NCI-H524 treated with DMSO at 0.1 percent for 48 hours (cell line): ENCODE data around the gene NXPE3.
"Not testable (repeated sequence)": the region's sequence is repeated elsewhere in the genome, so short reads cannot be mapped to it uniquely, and the experiment has no call there.

ENCODE experiments used
- DNase-seq: peaks from one replicate; lab custom pipeline; 2025; lab: John Stamatoyannopoulos, UW

Gene NXPE3

DNA sequence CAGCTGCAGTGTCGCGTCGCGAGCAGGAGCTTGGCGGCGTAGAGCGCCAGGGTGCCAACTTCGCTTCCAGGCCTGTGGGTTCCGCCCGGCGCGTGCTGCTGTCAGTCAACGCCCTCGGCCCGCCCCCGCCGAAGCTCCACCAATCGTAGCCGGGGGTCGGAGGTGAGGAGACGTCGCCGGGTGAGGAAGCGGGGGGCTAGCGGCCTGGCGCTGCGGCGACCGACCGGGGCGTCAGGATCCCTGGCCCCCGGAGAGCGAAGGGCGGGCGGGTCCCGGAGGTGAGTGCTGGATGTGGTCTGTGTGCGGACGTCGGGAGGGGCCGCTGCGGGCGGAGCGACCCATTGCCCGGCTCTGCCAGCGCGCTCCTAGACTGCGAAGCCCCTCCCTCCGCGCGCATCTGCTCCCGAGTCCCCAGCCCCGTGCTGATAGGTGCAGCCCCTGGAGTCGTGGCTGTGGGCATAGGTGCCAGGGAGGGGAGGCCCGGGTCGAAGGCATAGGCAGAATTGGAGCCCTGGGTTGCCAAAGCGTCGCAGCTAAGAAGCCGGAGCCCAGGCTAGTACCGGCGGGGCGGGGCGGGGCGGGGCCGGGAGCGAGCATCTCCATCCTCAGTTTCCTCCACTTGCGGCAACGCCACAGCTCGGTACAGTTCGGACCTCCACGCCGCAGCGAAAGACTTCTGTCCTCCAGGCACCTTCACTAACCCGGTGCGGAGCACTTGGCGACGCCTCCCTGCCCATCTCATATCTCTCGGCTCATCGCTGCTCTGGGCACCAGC, at the start of gene NXPE3:
TSS of gene NXPE3 (plus strand) at position 165 of the 775 bp plus-strand sequence. CDS start 6,386 bp downstream, outside the sequence.
- DNase-seq = peak; percentile 74

DNA sequence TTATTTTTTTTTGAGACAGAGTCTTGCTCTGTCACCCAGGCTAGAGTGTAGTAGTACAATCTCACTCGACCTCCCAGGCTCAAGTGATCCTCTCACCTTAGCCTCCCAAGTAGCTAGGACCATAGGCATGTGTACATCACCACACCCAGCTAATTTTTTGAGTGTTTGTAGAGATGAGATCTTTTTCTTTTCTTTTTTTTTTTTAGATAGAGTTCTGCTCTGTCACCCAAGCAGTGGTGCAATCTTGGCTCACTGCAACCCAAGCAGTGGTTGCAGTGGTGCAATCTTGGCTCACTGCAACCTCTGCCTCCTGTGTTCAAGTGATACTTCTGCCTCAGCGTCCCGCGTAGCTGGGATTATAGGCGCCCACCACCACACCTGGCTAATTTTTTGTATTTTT, 49.4 kb upstream of the NXPE3 start:
- DNase-seq = no peak

DNA sequence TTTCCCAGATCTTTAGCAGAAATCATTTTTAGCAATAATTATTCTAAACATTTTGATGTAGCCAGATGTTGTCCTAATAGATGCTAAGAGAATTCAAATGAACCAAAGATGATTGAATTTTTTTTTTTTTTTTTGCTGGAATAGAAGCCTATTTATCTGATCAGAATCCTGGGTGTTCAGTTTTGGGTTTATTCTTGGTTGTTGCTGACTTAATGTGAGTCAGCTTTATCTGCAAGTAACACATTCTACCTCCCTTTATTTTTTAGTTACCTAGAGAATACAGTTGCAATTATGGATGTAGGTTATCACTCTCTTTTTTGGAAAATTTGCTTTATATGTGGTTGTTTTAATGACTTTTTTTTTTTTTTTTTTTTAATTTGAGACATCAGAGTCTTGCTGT, 48.2 kb upstream of the NXPE3 start:
- DNase-seq = no peak

DNA sequence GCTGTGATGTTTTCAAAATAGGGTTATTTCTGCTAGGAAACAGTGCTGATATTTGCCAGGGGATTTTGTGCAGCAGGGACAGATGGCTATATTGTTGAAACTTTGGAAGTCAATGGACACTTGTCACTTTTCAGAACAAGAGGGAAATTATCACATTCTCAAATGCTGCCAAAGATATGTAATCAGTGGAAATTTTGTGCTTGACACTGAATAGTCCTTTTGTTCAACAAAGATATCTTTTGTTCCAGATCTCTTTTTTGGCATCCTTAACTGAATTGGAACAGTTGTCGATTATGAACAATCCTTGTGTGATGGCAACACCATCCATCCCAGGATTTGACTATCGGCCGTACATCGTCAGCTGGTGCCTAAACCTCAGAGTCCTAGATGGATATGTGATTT, 46.8 kb upstream of the NXPE3 start:
- no peak for DNase-seq

DNA sequence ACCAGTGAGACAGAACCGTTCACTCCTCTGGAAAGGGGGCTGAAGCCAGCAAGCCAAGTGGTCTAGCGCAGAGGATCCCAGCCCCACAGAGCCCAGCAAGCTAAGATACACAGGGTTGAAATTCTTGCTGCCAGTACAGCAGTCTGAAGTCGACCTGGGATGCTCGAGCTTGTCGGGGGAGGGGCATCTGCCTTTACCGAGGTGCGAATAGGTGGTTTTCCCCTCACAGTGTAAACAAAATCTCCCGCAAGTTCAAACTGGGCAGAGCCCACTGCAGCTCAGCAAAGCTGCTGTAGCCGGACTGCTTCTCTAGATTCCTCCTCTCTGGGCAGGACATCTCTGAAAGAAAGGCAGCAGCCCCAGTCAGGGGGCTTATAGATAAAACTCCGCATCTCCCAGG, 43.2 kb upstream of the NXPE3 start:
- DNase-seq = no peak

DNA sequence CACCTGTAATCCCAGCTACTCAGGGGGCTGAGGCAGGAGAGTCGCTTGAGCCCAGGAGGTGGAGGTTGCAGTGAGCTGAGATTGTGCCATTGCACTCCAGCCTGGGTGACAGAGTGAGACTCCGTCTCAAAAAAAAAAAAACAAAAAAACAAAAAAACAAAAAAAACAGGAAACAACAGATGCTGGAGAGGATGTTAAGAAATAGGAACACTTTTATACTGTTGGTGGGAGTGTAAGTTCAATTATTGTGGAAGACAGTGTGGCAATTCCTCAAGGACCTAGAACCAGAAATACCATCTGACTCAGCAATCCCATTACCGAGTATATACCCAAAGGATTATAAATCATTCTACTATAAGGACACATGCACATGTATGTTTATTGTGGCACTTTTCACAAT, 37.1 kb upstream of the NXPE3 start:
- not testable (repeated sequence) for DNase-seq

DNA sequence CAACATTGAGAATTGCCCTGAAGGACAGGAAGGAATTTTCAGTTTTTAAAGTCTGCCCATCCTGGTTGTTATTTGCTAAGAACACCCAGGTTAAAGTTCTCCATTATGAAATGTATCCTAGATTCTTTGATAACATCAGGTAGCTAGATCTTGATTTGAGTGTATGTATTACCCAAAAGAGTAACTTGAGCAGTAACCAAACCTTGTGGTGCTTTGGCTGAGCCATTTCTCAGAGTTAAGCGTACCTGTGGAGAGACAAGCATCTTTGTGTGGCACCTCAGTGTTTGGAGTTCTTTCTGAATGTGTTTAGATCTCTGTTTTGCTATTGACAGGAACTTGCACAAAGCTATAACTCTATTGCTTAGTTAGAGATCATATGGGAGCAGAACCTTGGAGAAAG, 34.2 kb upstream of the NXPE3 start:
- no peak for DNase-seq

DNA sequence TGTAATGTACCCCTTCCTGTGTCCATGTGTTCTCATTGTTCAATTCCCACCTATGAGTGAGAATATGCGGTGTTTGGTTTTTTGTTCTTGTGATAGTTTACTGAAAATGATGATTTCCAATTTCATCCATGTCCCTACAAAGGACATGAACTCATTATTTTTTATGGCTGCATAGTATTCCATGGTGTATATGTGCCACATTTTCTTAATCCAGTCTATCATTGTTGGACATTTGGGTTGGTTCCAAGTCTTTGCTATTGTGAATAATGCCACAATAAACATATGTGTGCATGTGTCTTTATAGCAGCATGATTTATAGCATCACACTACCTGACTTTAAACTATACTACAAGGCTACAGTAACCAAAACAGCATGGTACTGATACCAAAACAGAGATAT, 33.1 kb upstream of the NXPE3 start:
- not testable (repeated sequence) for DNase-seq

DNA sequence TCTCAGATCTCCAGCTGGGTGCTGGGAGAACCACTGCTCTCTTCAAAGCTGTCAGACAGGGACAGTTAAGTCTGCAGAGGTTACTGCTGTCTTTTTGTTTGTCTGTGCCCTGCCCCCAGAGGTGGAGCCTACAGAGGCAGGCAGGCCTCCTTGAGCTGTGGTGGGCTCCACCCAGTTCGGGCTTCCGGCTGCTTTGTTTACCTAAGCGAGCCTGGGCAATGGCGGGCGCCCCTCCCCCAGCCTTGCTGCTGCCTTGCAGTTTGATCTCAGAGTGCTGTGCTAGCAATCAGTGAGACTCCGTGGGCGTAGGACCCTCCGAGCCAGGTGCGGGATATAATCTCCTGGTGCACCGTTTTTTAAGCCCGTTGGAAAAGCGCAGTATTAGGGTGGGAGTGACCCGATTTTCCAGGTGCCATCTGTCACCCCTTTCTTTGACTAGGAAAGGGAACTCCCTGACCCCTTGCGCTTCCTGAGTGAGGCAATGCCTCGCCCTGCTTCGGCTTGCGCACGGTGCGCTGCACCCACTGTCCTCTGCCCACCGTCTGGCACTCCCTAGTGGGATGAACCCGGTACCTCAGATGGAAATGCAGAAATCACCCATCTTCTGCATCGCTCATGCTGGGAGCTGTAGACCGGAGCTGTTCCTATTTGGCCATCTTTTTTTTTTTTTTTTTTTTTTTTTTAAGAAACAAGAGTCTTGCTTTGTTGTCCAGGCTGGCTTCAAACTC, 25.5 kb upstream of the NXPE3 start:
- DNase-seq = not testable (repeated sequence)

DNA sequence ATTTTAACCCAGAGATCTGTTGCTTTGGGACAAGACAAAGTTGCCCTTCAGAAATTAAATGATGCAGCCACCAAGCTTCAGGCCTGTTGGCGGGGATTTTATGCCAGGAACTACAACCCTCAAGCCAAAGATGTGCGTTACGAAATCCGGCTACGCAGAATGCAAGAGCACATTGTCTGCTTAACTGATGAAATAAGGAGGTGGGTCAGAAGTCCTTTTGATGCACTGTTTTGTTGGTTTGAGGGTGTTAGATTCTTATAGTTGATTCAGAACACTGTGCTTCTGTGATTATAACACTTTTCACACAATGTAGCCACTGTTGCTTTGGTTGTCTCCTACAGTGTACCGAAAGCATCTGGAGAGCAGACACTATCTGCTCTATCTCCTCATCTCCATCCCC, 20.8 kb upstream of the NXPE3 start:
- no peak for DNase-seq

DNA sequence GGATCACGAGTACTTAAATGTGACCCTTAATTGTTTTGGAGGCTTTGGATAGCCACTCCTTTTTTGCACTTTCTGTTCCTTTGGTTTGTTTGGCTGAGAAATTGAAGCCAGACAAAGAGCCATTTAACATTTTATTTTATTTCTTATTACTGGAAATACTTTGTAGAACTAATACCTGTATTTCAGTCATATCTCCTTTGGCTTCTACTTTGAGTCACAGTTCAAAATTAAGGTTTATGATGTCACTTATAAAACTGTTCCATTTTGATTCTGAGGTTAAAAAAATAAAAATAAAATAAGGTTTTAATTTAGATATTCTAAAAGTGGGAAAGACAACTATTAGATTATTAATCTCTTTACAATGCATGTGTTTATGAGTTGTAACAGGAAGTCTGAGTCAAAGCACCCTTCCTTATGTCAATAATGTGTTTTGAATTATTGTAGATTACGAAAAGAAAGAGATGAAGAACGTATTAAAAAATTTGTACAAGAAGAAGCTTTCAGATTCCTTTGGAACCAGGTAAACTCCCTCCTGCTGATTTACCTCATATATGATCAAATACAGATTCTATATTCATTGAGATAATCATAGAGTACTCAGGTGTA, 16.9 kb upstream of the NXPE3 start:
- no peak for DNase-seq

DNA sequence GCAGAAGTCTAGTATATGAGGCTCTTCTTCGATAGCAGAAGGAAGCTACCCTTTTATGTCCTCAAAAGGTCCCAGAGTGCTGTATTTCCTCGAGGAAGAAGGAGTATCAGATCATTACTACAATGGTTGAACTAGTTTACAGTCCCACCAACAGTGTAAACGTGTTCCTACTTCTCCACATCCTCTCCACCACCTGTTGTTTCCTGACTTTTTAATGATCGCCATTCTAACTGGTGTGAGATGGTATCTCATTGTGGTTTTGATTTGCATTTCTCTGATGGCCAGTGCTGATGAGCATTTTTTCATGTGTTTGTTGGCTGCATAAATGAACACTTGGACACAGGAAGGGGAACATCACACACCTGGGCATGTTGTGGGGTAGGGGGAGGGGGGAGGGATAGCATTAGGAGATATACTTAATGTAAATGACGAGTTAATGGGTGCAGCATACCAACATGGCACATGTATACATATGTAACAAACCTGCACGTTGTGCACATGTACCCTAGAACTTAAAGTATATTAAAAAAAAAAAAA, 1.2 kb upstream of the NXPE3 start:
- not testable (repeated sequence) for DNase-seq

DNA sequence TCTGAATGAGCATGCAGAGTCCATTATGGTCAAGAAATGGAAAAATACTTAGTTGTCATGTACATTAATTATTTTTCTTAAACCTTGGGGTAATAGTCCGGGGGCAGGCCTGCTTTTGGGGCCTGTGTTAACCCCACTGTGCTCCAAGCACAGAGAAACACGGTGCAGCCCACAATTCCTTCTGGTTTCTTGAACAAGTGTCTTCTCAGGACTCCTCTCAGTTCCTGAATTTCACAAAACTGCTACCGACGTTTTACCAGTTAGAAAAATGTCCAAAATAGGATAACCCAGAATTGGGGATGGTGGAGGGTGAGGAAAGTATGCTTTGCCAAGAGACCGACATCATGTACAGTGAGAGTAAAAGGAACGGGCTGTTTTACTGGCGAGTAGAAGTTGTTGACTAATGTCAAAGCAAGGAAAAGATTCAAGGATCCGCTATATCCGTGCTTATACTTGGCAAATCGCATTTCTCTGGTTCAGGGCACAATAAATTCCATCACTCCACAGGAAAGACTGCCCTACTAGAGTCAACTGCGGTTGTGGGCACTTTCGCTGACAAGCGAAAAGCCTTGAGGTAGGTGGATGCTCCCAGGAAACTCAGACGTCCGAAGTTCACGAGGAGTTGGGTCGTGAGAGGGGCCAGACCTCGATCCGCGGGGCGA, 495 bp upstream of the NXPE3 start:
- DNase-seq = no peak

DNA sequence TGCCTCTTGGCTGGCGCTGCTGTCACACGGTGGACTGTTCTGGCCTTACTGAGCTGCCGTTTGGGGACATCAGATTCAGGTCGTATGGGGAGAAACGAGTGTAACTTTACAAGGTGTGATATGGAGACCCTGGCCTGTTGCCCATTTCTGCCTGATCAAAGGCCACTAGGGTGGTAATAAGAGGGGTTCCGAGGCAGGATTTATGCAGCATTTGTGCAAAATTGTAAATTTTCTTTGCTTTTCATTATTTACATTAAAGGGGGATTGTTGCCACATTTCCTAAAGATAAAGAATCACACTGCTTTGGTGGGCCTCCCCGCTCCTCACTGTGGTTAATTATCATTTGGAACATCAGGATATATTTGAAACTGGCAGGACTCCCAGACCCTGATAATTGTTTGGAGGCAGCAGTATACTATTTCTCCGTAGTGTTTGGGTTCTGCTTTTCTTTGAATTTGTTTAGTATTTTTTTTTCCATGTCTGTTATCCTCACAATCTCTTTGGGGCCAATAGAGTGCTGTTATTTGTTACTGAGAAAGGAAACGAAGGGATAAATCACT, 891 bp downstream of the NXPE3 start:
- no peak for DNase-seq

DNA sequence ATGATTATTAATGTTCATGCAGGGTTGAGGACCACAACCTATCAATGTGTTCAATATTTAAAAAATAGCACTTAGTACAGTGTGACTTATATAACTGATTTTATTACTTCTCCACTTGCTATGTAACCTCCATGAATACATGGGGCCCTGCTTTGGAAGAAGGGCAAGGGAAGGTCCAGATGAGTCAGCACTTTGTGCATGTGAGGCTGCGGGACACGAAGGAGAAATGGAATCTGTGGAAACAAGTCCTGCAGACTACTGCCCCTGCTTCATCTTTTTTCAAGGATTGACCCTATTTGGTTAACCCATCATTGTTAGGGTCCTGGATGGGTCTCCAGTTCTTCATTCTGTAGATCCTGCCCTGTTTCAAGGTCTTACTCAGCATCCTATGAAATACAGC, 1.6 kb downstream of the NXPE3 start:
- no peak for DNase-seq

DNA sequence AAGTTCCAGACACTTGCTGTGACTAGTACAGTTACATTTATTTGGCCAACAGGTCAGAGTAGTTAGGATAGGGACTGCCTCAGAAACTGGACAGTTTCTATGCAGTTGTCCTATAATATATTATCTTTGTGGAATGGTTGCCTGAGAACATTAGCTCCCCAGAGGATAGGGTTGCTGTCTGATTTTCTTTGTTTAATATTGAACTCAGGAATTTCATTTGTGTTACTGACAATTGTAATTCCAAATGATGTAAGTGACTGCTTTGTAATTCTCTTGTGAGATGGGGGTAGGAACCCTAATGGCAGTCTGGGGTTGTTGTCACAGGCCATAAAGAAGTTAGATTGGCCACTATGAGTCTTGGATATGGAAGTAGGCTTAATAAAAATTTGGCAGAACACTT, 2.2 kb downstream of the NXPE3 start:
- DNase-seq = no peak

DNA sequence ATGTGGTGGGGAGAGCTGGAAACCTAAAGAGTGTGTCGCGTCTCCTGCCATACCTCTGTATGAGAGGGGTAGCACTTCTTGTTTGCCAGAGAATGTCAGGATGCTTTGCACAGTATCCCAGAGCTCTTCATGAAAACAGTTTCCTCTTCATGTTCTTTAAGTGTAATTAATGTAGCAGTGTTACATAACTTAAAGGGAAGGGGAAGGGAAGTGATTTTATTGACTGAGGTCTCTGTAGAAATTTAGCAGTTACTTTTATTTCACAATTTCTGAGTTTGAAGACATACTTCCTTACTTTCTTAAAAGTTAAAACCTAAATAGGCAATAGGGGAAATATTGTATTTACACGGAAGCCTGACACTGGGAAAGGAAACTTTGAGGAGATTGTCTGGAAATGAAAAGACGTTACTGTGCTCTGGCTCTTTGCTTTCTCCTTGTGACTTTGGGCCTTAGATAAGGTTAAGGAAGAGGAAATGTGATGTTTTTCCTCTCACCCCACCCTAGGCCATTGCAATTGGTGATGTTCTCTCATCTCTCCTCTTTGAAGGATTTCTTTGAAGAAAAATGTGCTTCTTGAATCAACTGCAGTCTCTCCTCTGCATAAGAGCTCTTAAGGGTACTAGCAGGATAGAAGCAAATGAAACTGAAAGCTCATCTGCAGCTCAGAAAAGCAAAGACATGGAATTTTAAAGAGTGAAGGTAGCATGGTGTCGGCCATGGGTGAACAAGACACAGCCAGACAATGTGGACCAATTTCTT, 6.0 kb downstream of the NXPE3 start:
- DNase-seq = no peak

DNA sequence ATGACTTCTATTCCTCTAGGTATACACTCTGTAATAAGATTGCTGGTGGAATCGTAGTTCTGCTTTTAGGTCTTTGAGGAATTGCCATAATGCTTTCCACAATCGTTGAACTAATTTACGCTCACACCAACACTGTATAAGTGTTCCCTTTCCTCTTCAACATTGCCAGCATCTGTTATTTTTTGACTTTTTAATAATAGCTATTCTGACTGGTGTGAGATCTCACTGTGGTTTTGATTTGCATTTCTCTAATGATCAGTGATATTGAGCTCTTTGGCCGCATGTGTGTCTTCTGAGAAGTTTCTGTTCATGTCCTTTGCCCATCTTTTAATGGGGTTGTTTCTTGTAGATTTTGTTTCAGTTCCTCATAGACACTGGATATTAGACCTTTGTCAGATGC, 12.8 kb downstream of the NXPE3 start:
- no peak for DNase-seq

DNA sequence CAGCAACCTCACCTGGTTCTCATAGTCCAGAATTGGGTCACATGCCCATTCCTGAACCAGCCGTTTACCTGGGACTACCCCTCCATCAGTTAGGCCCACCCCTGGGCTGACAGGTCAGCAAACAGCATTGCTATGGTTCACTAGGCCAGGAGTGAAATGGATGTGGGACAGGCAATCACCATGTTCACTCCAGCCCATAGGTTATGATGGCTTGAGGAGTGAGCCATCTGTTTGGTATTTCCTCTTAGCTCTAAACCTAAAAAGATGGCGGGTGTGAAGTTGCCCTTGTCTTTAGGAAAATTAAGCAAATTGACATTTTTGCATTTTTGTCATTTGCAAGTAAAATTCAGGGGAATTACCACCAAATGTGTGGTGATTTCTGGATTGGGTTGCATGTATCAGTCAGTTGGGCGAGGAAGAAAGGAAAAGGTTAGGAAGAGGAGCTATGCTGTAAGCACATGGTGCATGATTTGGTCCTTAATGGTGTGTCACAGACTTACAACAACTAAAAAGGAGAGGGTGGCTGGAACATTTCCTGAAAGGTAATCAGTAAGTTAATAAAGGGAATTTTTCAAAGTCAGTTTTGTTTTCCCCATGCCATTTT, 17.2 kb downstream of the NXPE3 start:
- DNase-seq = no peak

DNA sequence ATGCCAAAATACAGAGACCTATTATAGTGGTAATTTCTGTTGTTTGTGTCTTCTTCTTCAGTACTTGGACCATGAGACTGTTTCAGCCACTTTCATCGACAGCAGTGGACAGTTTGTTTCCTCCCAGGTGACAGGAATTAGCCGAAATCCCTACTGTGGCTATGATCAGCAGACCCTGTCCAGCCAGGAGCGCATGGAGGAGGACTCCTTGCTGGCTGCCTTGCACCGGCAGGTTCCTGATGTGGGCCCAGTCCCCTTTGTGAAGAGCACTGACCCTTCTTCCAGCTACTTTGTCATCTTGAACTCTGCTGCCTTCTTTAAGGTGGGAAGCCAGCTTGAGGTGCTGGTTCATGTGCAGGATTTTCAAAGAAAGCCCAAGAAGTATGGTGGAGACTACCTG, 22.2 kb downstream of the NXPE3 start:
- no peak for DNase-seq

DNA sequence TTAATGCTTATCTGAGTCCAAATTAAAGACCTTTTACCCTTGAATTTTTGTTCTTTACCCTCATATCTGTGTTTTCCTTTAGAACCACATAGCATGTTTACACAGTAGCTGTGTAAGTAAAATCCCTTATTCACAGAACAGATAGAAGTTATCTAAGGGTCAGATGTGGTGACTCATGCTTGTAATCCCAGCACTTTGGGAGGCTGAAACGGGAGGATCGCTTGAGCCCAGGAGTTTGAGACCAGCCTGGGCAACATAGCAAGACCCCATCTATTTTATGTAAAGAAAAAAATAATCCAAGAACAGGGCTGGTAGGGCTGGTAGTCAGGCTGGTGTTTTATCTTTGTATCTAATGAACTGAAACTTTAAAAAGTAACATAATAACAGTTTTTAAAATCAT, 23.2 kb downstream of the NXPE3 start:
- no peak for DNase-seq
